BE2C (cell line): ENCODE measurements around the gene SH3D21.

Source experiments
- DNase-seq: peaks from one replicate; pipeline ENCODE4 v3.0.0-alpha.2; 2020
- H3K27me3 ChIP-seq: fragments of 250-450 bp; sonication (Bioruptor Pico); 2 replicates; pipeline ENCODE4 v1.5.1; 2020; ENCODE audit warnings: mild to moderate bottlenecking
- H3K36me3 ChIP-seq: fragments of 250-450 bp; sonication (Bioruptor Pico); 2 replicates; pipeline ENCODE4 v1.5.1; 2020; ENCODE audit warnings: mild to moderate bottlenecking
- H3K4me1 ChIP-seq: fragments of 250-450 bp; sonication (Bioruptor Pico); 2 replicates; pipeline ENCODE4 v1.5.1; 2020
- H3K4me3 ChIP-seq: 2 replicates; pipeline ENCODE4 v1.5.1; 2011; ENCODE audit warnings: low read depth, low read length
- H3K9me3 ChIP-seq: fragments of 250-450 bp; sonication (Bioruptor Pico); 2 replicates; pipeline ENCODE4 v1.5.1; 2020
- TF ChIP-seq, protein P1 (sequence below): IDR thresholded peaks from 2 replicates; pipeline ENCODE4 v1.5.1; 2012; ENCODE audit warnings: mild to moderate bottlenecking, low read depth, low read length

SH3D21 gene

DNA sequence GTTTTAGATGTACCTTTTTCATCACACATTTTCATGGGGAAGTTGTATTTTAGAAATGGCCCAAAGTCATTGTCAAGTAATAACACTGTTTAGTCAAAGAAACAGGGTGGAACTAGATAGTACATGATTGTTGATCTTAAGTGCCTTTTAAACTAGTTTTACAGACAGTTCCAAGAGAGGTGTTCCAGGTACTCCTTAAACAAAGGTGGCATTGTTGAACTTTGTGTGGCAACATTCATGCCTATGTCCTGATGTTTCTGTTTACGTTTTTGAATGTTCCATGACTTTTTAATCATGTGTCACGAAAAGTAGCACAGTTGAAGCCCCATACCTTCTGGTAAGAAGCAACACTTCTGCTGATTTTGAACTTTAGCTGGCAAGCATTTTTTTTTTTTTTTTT, 9.1 kb upstream of the SH3D21 start:
- no peaks in the 10 kb centered on the region for H3K27me3 ChIP-seq
- no peaks in the 10 kb centered on the region; the same call in 1 of the 2 replicates for H3K4me1 ChIP-seq
- no peak for DNase-seq
- TF ChIP-seq, protein P1, sequence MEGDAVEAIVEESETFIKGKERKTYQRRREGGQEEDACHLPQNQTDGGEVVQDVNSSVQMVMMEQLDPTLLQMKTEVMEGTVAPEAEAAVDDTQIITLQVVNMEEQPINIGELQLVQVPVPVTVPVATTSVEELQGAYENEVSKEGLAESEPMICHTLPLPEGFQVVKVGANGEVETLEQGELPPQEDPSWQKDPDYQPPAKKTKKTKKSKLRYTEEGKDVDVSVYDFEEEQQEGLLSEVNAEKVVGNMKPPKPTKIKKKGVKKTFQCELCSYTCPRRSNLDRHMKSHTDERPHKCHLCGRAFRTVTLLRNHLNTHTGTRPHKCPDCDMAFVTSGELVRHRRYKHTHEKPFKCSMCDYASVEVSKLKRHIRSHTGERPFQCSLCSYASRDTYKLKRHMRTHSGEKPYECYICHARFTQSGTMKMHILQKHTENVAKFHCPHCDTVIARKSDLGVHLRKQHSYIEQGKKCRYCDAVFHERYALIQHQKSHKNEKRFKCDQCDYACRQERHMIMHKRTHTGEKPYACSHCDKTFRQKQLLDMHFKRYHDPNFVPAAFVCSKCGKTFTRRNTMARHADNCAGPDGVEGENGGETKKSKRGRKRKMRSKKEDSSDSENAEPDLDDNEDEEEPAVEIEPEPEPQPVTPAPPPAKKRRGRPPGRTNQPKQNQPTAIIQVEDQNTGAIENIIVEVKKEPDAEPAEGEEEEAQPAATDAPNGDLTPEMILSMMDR, result no peak
- no peaks in the 10 kb centered on the region for H3K9me3 ChIP-seq
- H3K4me3 ChIP-seq, result no peak overlapping the region
- peaks cover 28% of the 10 kb centered on the region for H3K36me3 ChIP-seq

DNA sequence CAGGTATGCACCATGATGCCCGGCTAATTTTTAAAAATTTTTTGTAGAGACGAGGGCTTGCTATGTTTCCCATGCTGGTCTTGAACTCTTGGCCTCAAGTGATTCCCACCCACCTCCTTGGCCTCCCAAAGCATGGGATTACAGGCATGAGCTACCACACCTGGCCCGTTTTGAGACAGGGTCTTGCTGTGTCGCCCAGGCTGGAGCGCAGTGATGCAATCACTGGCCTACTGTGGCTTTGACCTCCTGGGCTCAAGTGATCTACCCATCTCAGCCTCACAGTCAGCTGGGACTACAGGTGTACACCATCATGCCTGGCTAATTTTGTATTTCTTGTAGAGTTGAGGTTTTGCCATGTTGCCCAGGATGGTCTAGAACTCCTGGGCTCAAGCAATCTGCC, 7.5 kb upstream of the SH3D21 start:
- TF ChIP-seq, protein P1, result no peak

DNA sequence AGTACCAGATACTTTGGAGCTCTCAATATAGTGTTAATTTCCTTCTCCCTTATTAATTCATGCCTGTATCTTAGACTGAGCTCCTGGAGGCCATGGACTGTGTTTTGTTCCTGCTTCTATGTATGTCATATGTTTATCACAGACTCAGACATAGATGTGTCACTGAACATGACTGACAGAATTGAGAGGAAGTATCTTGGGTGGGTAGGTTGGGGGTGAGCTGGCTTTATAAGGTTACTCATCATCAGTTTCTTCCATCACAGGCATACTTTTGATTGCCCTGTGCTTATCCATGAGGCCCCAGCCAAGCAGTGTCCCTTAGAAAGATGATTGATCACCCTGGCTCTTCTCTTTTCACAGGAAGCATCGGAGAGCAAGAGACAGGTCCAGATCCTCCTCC, 5.6 kb upstream of the SH3D21 start:
- Histone ChIP-seq H3K27me3 (no peaks in the 10 kb centered on the region), H3K9me3 (no peaks in the 10 kb centered on the region), H3K4me1 (no peaks in the 10 kb centered on the region; the same call in 1 of the 2 replicates), H3K36me3 (peaks cover 35% of the 10 kb centered on the region), H3K4me3 (no peak overlapping the region)
- TF ChIP-seq, protein P1, result no peak
- no peak for DNase-seq

More for the DNA sequence above, 7.5 kb upstream of the SH3D21 start:
- Histone ChIP-seq H3K36me3 (peaks cover 35% of the 10 kb centered on the region), H3K27me3 (no peaks in the 10 kb centered on the region), H3K4me3 (no peak overlapping the region), H3K4me1 (no peaks in the 10 kb centered on the region; the same call in 1 of the 2 replicates), H3K9me3 (no peaks in the 10 kb centered on the region)
- no peak for DNase-seq

GRCh38 chr1:36301220-36301619, 4.9 kb upstream of the SH3D21 start:
- Histone ChIP-seq H3K36me3 (peaks cover 35% of the 10 kb centered on the region), H3K4me1 (no peaks in the 10 kb centered on the region; the same call in 1 of the 2 replicates), H3K9me3 (no peaks in the 10 kb centered on the region), H3K27me3 (no peaks in the 10 kb centered on the region), H3K4me3 (no peak overlapping the region)
- TF ChIP-seq, protein P1, result no peak
- DNase-seq, result no peak

DNA sequence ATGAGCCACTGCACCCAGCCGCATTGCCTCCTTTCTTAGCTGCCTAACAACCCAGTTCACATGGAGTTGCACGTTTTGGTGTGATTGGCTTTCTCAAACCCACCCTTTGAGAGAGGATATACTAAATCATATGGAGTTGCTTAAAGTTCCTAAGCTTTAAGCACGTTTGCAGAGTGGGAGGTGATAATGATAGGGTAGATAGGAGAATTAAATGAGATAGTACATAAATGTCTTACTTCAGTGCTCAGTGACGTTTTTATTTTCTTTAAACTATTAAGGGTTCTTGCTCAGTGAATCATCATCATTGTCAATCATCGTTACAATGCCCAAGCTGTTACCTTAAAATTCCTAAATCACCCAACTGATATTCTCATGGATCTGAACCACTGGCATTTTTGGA, 2.9 kb upstream of the SH3D21 start:
- H3K9me3 ChIP-seq, result no peaks in the 10 kb centered on the region
- DNase-seq, result no peak
- TF ChIP-seq, protein P1, result no peak
- H3K4me1 ChIP-seq, result no peaks in the 10 kb centered on the region; the same call in 1 of the 2 replicates
- H3K4me3 ChIP-seq, result no peak overlapping the region
- H3K27me3 ChIP-seq, result no peaks in the 10 kb centered on the region
- H3K36me3 ChIP-seq, result peaks cover 27% of the 10 kb centered on the region

GRCh38 chr1:36303650-36304360, 2.4 kb upstream of the SH3D21 start:
- DNase-seq, result no peak
- TF ChIP-seq, protein P1, result no peak

More at GRCh38 chr1:36303650-36304360, 2.4 kb upstream of the SH3D21 start:
- no peaks in the 10 kb centered on the region; the same call in 1 of the 2 replicates for H3K4me1 ChIP-seq
- peaks cover 27% of the 10 kb centered on the region for H3K36me3 ChIP-seq
- H3K27me3 ChIP-seq, result no peaks in the 10 kb centered on the region
- no peak overlapping the region for H3K4me3 ChIP-seq
- no peaks in the 10 kb centered on the region for H3K9me3 ChIP-seq
